ENCODE data around the gene KDM3A.

KDM3A gene

DNA sequence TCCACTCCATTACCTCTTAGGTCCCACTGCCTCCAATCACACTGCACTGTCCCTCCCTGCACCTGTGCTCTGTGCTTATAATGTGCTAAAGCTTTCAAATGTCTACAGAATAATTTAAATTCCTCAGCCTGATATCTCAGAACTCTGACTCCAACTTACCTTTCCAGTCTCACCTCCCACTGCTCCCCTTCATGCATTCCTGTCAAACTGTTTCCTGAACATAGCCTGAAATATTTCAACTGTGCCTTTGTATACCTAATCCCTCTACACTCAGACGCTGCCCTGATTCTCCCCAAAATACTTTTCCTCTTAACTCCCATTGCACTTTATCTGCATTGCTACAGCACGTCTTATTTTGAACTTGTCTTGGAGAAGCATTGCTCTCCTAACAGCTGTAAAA lies 81.5 kb downstream of the KDM3A start:
- DNase-seq, result no peak

- DNase-seq, result no peak
Observed at GRCh38 chr2:86523491-86523890, 82.3 kb downstream of the KDM3A start.

DNA sequence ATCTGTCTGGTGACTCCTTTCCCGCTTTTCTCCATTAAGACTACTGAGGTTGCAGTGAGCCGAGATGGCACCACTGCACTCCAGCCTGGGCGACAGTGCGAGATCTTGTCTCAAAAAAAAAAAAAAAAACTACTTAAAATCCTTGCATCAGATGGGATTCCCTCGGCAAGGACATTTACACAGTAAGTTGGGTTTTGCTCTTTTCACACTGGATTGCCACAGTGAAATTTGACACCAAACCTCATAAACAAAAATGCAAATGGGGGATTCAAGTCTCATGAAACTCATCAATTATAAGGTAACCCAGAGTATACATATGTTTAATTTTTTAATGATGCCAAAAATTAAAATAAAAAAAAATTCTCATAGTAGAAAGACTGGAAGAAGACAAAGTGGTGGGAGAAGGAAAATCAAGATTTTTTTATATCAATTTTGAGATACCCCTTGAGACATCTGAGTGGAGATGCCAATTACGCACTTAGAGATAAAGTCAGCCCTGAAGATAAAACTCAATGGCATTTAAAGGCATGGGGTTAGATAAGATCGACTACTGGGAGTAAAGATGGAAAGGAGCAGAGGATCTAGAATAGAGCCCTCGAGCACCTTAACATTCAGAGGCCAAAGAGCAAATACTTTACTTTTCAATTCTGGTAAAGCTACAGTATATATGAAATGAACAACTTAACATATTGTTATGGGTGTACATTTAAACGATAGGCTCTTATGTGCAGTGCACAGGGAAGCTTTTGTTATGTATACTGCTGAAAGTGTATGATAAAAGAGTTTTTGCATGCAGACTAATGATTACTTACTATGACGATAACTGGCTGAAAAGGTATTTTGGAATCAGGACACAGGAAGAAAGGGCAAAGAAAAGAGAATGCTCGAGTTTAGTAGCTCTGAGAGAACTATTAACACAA lies 84.5 kb downstream of the KDM3A start:
- DNase-seq, result no peak

- no peak for DNase-seq
Observed at GRCh38 chr2:86533589-86533988, 92.4 kb downstream of the KDM3A start.

DNA sequence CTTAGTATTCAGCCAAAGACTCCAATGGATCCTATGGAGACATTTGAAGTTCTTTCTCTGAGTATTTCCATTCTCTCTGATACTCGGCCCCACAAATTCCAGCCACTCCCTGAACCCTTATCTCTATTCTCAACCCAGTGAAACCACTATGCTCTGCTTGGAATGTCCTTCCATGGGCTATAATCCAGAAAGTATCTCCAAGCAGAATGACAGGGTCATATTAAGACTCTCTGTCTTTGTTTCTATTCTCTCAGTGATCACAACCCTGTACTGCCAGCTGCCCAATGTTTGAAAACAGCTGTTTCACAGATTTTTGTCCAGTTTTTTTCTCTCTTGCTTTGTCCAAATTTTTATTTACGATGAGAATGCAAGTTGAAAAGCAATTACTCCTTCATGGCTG lies 100.2 kb downstream of the KDM3A start:
- DNase-seq, result no peak
